ENCODE measurements around the gene GRIN2A.

GRIN2A gene

GRCh38 chr16:9850817-9851216 lies 331.4 kb downstream of the GRIN2A start:
- no peak for ATAC-seq

- ATAC-seq = no peak
Observed at GRCh38 chr16:9849697-9850245, 332.5 kb downstream of the GRIN2A start.

GRCh38 chr16:9847146-9847545 lies 335.1 kb downstream of the GRIN2A start:
- ATAC-seq = no peak

- no peak for ATAC-seq
Observed at GRCh38 chr16:9846362-9847099, 335.7 kb downstream of the GRIN2A start.

- no peak for ATAC-seq
Observed at GRCh38 chr16:9845661-9846361, 336.4 kb downstream of the GRIN2A start.

- no peak for ATAC-seq
Observed at GRCh38 chr16:9844361-9844760, 337.9 kb downstream of the GRIN2A start.

GRCh38 chr16:9843424-9844018 lies 338.7 kb downstream of the GRIN2A start:
- no peak for ATAC-seq

GRCh38 chr16:9840761-9841665 lies 341.2 kb downstream of the GRIN2A start:
- no peak for ATAC-seq

- ATAC-seq = no peak
Observed at GRCh38 chr16:9837481-9837880, 344.7 kb downstream of the GRIN2A start.

- ATAC-seq = no peak
Observed at GRCh38 chr16:9836118-9836736, 346.0 kb downstream of the GRIN2A start.

DNA sequence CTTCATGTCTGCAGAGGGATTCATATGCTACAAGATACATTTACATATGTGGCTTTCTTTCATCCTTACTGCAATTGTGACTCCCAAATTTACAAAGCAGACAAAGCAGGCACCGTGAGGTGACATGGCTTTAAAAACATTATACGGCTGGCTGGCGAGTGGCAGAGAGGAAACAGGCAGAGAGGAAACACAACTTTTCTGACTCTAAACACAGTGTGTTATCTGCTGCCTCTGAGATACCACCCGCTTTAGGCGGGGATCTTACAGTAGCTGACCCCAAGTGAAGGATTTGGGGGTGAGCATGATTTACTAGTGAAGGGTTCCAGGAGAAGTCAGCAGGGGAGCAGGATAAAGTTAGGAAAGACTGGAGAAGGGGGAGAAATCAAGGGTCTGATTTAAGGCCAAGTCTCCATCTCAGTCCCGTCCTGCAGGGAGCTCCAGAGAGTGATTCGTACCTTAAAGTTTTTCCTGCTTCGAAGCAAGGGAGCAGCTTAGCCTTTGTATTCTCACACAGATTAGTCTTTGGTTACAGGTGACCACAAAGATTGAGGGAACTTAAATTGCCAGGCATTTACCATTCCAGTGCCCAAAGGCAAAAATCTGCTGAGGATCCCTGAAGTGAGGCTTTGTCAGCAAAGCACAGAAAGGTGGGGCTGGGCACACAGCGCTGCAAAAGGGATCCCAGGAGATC lies 355.0 kb downstream of the GRIN2A start:
- ATAC-seq = no peak

- ATAC-seq = no peak
Observed at GRCh38 chr16:9826656-9827055, 355.6 kb downstream of the GRIN2A start.

DNA sequence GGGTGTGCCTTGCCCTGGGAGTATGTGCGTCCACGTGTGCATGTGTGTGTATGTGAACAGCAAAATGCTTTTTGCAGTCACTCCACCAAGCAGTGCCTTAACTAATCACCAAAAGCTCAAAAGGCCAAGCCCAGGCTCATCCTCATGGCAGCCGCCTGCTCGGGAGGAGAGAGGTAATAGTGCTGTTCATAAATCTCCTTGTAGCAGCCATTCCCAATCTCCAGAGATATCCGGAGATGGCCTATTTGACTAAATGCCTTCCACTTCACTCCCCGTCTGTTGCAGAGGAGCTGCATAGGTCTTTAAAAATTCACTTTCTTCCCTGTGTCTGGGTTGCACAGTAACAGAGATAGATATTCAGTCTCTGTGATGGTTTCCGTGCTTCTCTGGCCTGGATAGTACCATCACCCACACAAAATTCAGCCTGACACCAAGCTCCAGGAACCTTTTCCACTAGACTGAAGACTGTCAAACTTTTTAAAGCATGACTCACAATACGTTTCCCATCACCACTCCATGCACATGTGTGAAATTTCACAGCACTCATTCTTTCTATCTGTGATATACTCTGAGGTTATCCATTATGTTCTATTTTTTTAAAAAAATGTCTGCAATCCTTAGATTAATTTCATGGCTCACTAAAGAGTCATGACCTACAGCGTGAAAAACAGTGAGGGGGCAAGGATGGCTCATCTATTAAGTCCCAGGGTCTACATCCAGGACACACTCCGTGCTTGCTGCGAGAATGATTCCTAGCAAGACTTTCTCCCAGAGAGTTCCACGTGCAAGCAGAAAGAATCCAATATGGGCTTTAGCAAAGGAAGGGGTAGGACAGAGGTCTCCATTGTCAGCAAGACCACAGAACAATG lies 357.8 kb downstream of the GRIN2A start:
- no peak for ATAC-seq

DNA sequence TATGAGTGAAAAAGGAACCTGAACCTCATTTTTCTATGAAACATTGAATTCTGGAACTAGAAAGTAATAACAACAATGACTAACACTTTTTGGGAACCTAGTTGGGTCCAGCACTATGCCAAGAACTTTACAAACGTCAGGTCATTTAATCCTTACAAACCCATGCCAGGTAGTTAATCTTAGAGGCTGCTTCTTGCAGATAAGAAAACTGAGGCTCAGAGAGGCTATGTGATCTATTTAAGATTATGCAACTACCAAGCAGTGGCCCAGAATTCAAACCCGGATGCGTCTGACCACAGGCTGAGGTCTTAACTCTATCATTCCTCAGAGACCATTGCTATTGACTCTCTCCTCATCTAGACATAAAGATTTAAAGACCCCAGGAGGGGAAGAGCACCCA lies 358.7 kb downstream of the GRIN2A start:
- ATAC-seq = no peak

DNA sequence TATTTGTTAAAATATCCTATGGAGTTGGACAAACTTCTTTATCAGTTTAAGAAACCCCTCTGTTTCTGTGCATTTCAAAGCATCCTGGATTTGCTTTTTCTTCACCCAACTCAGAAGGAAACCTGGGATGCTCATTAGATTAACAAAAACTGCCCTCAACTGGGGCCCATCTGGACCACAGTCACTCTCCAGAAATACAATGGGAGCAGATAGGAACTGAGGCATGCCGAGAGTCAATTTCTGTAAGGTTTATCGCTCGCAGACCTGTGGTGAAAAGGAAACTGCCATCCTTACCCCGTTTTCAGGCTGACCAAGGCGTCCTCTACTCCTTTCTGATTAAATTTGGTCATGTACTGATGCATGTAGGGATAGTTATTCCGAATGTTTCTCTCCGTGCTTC lies 360.3 kb downstream of the GRIN2A start:
- ATAC-seq = no peak

- no peak for ATAC-seq
Observed at GRCh38 chr16:9821331-9821730, 360.9 kb downstream of the GRIN2A start.

GRCh38 chr16:9820476-9821246 lies 361.6 kb downstream of the GRIN2A start:
- no peak for ATAC-seq

DNA sequence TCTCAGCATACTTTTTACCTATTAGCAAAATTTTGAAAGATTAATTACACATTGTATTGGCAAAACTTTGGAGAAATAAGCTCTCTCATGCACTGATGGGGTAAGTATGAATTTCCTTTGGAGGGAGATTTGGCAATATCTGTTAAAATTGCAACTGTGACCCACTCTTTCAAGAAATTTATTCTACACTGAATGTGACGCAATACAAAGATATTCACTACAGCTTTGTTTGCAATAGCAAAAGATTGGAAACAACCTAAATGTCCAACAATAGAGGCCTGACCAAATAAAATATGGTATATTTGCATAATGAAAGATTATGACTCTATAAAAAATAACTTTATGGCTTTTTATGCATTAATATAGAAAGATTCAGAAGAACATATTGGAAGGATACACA lies 363.5 kb downstream of the GRIN2A start:
- ATAC-seq = no peak

DNA sequence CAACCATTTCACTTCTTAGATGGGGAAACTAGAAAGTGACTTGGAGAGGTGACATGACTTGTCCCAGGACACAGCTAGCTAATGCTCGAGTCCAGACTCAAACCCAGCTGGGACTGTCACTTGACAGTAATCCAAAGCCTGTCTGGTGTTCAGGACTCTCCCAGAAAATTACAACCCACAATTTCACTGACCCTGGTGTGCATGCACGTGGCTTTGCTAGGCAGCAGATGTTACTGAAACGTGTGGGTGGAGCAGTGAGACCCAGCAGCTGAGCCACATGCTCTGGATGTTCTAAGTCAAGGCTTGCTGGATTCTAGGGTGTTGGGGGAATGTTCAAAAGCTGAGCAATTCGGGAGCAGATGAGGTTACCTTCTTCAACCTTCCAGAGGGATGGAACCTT lies 364.6 kb downstream of the GRIN2A start:
- ATAC-seq = no peak

DNA sequence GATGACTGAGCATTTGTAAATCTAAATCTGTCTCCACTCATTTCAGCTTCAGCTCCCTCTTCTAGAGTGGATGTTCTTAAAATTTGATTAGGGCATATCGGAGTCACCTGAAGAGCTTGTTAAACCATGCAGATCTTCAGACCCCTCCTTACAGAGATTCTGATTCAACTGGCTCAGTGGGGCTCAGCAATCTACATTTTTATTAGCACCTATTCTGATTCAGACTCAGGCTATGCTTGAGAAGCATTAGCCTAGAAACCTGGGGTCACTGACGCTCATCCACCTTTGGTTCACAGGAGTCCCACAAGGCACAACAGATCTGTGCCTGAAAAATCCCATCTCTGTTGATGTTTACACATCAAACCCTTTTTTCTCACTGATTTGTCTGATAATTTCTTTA lies 365.6 kb downstream of the GRIN2A start:
- no peak for ATAC-seq
